22Rv1 (cell line): ENCODE results near the gene PSMC3.

Source experiments
- CTCF ChIP-seq: fragments of 450-650 bp; IDR thresholded peaks from 2 replicates; pipeline ENCODE4 v1.5.1; 2017; ENCODE audit warnings: mild to moderate bottlenecking
- ZFX ChIP-seq: fragments of 450-650 bp; IDR thresholded peaks from 2 replicates; pipeline ENCODE4 v1.6.1; 2017; ENCODE audit warnings: antibody characterized with exemption, borderline replicate concordance

DNA sequence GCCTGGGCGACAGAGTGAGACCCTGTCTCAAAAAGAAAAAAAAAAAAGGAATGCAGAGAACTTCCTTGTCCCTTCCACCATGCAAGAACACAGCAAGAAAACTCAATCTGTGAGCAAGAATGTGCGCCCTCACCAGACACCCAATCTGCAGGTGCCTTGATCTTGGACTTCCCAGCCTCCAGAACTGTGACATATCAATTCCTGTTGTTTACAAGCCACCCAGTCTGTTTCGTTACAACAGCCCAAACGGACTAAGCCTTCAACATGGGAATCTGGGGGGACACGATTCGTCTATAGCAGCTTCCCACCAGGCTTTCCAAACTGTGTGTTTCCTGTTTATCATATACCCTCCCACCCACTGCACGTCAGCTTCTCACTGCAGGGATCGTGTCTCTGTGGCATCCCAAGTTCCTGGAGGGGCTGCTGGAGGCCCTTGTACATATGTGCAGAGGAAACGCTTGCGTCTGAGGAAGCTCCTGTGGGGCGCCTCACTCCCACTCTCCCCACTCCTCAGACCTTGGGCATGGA lies 11.0 kb upstream of the PSMC3 start:
- no peak for TF ChIP-seq CTCF
- TF ChIP-seq ZFX = no peak
